Muscle of back (tissue), 11 donors: ENCODE data around the gene TMOD1. TPM values are rescaled to one million over a fixed set of nuclear protein-coding genes. Genes with fewer than 3 reads are reported as not detected.
A peak's percentile ranks its signal among the peaks of the same experiment; 100 is the strongest.
"Not testable (repeated sequence)": the region's sequence is repeated elsewhere in the genome, so short reads cannot be mapped to it uniquely, and the experiment has no call there.

Experiments
- DNase-seq, 3 donors: peaks; one replicate each; pipeline versions ENCODE4 v3.0.0 to v3.0.0-alpha.2; 2013
- polyA plus RNA-seq, 10 donors: library from polyadenylated mRNA; unstranded; fragments of 120-200 nt; gene quantifications; one replicate each; pipeline ENCODE4 v1.2.1, GENCODE V29; 2013; ENCODE audit not compliant: insufficient read length in 10 of 10

The TMOD1 gene
- polyA plus RNA-seq, 10 donors: 70.8 to 161 (median 128) TPM

DNA sequence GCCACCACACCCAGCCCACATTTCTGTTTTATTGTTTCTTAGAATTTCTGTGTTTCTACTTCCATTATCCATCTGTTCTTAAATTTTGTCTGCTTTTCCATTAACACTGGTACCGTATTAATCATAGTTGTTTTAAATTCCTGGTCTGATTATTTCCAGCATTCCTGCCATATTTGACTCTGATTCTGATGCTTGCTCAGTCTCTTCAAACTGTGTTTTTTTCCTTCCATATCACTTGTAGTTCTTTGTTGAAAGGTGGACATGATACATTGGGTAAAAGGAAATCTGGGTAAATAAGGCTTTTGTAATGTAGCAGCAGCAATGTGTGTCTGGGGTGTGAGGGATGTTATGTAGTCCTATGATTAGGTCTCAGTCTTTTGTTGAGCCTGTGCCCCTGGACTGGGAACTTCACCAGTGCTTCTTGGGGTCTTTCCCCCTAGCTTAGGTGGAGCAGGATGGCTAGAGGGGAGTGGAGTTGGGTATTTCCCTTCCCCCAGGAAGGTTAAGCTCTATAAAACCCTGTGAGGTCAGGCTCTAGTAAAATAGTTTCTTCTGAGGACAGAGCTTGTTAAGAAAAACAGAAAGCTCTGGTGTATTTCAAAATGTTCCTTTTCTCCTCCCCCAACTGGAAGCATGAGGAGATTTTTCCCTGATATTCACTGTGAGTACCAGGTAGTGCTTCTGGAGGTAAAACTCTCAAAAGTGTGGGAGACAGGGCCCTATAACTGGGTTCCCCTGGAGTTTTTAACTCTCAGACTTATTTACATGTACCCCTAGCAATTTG, 10.1 kb upstream of the TMOD1 start:
- no peak for DNase-seq

DNA sequence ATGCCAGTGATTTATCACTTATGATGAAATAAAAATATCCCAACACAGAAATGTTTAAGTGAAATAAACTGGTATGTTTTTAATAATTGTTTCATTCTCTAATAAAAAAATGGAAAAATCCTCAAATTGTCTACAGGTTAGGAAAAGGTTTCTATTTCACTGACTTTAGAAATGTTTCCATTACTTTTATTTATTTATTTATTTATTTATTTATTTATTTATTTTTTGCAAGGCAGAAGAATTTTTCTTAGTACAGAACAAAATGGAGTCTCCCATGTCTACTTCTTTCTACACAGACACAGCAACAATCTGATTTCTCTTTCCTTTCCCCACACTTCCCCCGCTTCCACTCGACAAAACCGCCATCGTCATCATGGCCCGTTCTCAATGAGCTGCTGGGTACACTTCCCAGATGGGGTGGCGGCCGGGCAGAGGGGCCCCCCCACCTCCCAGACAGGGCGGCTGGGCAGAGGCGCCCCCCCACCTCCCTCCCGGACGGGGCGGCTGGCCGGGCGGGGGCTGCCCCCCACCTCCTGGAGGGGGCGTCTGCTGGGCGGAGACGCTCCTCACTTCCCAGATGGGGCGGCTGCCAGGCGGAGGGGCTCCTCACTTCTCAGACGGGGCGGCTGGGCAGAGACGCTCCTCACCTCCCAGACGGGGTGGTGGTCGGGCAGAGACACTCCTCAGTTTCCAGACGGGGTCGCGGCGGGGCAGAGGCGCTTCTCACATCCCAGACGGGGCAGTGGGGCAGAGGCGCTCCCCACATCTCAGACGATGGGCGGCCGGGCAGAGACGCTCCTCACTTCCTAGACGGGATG, 3.7 kb upstream of the TMOD1 start:
- not testable (repeated sequence) for DNase-seq

DNA sequence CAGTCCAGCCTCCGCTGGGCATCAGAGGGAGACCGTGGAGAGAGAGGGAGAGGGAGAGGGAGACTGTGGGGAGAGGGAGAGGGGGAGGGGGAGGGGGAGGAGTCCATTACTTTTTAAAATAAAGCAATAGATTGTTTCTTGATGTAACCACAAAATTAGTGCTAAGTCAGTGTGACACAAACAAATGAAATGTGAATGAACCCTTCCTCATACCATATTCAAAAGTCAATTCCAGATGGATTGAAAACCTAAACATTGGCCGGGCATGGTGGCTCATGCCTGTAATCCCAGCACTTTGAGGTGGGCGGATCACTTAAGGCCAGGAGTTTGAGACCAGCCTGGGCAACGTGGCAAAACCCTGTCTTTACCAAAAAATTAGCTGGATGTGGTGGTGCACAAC, 2.6 kb upstream of the TMOD1 start:
- not testable (repeated sequence) for DNase-seq

DNA sequence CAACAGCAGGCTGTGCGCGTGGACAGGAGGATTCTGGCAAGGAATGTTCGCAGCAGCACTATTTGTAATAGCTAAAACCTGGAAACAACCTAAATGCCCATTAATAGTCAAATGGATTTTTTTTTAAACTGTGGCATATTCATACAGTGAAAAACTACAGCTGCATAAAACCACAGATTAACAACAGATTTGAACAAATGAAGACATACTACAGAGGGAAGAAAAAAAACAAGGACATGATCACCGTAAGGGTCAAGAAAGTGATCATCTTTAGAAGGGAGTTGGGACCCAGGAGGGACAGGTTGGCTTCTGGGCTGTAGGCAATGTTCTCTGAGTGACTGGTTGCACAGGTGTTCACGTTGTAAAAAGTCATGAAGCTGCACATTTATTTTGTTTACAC, 1.2 kb upstream of the TMOD1 start:
- no peak for DNase-seq

DNA sequence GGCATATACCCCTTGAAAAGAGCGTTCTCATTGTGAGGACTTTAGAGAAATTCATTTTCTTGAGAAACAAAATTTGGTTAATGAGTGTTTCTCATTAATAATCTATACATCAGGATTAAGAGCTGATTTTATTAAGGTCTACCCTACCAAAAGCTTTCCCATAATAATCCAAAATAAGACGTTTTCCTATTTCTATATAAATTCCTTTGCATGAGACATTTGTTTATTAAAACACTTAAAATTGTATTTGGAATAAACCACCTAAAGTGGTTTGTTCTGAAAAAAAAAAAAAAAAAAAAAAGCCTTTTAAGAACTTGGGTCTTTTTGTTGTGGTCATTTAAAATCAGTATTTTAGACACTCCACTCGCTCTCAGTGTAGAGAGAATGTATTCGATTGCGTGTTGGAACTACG, 695 bp upstream of the TMOD1 start:
- no peak for DNase-seq

DNA sequence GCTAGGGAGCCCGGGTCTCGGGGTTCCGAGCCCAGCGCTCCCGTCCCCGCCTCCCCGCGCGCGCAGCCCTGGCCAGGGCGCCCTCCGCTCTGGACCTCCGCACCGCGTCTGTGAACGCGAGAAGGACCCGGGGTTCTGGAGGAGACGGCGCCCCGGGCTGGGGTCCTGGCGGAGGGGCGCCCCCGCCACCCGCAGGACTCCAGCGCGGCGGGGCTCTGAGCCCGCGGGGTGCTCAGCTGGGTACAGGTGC, 431 bp downstream of the TMOD1 start:
- no peak for DNase-seq

DNA sequence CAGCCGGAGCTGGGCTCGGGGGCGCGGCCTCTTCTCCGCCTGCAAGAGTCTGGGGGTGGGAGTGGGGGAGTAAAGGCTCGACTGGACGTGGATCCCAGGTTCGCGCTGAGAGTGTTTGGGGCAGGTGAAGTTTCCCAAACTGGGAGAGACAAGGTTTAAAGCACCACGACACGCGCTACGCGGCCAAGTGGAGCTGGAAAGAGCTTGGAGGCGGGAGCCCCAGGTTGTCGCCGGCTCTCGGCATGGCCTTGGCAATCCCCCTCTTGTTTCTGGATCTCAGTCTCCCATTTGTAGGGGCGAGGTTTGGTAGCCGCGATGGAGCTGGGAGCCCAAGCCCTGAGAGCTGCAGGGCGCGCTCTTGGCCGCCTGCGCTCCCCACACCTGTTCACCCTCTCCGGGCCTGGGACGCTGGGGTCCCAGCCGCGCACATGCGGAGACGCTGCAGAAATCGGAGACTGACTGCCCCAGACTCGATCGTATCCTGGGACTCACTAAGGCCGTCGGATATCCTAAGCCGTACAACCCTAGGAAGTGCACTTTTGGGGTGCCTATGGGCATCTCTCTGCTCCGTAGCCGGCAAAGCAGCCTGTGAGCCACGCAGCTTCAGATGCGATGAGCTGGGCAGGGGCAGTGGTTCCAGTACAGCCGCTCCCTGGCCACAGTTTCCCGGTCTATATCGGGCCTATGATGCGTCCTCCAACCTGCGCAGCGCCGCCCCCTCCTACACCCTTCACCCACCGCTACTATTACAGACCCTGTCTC, 937 bp downstream of the TMOD1 start:
- DNase-seq: peak in 2 of 3 donors; percentile 16 to 29

DNA sequence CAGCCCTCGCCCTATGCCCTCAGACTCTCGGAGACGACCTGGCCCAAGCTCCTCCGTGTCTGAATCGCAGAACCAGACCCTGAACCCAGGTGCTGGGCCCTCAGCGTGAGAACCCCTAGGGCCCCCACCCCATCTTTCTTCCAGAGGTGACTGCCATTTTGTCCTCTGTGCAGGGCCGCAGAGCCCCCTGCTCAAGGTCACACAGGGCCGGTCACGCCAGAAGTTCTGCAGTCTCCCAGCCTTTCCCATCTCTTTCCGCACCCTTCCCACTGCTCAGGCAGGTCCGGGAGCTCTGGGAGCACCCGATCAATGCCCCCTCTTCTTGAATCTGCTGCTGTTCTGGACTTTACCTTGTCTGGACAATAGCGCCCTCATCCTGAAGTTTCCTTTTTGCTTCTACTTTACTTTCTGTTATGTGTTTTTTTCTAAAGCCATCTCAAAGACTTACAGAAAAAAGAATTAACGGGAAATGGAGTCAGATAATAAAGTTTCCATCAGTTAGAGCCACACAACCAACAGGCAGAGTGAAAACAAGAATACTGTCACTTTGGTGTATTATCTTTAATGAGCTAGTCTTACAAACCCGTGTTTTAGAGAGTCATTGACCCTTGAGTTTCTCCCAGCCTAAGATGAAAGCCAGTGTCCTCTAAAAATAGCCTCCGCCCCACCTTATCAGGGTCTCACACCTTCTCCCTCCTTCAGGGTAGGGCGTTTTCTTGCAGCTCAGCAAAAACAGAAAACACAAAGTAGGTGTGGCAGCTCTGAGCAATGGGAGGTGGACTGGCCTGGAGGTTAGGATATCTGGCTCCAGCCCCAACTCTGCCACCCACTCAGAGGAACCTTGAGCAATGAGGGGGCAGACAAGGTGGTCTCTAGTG, 1.8 kb downstream of the TMOD1 start:
- no peak for DNase-seq

DNA sequence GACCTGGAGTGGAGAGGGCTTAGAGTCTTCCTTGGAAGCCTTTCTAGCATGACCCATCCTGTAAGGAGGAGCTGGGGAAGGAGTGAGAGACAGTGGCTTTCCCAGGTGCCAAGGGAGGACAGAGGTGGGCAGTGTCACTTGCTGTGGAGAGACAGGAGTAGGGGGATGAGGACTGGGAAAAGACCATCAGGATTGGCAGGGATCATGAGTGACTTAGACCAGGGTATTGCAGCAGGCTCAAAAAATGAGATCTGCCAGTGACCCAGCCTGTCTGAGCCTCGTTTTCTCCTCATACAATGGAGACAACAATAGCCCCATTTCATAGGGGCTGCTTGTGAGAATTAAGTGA, 2.4 kb downstream of the TMOD1 start:
- DNase-seq: no peak

DNA sequence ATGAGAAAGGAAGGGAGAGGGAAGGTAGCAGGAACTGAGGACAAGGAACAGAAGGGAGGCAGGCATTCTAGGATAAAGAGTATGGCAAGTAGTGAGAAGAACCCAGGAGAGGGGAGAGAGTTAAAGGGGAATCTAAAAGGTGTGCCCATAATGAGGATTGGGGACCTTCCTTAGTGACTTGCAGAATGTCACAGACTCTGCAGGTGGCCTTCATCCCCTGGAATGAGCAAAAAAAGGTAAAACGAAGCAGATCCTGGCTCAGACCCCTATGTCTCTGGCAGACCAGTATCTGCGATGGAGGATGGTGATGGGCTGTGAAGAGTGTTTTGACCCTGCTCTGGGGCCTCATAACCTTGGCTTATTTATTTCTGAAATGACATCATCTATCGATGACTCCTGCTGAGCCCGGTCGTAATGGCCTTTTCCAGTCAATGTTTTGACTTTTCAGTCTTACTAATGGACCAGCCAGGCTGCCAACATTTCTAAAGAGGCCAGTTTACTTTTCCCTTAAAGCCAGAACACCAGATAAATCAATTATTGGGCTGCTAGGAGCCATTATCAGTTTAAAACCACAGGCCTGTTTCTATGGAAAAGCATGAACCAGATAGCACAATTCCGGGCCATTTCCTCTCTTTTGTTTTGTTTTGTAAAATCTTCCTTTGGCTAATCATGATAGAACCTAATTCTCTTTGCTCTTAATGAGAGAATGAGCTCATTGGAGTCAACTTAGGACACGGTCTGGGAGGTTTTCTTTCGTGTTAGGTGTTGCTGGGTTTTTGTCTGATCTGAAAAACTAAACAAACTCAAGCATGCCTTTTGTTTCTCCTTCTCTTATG, 3.1 kb downstream of the TMOD1 start:
- no peak for DNase-seq

DNA sequence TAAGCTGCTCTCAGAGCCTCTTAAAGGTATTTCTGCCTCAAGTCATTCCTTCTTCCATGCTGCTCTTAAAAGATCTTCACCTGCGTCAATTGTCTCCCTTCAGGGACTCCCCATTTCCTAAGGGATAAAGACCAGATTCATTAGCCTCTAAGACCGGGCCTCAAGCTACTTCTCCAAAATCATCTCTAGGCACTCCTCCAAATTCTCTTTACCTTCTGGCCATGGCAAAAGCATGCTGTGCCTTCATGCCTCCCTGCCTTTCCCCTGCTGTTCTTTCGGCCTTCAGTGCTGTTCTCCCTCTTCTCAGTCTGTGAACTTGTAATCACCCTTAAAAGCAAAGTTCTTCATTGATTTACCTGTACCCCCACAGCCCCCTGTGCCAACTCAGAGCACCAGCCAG, 4.4 kb downstream of the TMOD1 start:
- no peak for DNase-seq

DNA sequence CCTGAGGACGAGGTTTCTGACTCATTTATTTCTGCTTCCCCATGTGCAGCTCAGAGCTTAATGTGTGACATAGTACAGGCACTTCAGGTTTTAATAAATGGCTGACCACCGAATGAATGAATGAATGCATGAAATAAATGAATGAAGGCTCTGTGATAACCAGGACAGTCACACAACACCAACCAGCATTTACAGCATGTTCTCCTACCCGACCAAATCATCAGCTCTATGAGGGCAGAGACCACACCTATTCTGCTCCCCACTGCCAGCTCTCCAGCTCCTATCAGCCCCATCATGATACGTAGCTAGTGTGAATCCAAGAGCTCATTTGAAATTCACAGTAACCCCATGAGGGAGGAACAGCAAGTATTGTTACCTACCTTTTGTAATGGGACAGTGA, 4.8 kb downstream of the TMOD1 start:
- DNase-seq: no peak

DNA sequence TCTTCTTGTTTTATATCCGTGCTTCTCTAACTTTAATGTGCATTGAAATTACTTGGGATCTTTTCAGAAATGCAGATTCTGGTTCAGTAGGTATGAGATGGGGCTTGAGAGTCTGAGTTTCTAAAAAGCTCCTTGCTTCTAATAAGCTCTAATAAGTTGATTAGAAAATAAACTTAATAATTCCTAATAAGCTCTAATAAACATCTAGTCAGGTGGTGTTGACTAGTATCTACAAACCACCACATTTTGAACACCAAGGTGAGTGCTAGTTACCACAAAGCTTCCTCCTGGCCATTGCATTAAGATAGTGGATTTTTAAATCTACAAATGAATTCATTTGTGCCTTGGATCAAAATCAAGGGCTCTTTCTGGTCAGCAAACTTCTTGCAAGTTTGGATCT, 5.3 kb downstream of the TMOD1 start:
- no peak for DNase-seq

DNA sequence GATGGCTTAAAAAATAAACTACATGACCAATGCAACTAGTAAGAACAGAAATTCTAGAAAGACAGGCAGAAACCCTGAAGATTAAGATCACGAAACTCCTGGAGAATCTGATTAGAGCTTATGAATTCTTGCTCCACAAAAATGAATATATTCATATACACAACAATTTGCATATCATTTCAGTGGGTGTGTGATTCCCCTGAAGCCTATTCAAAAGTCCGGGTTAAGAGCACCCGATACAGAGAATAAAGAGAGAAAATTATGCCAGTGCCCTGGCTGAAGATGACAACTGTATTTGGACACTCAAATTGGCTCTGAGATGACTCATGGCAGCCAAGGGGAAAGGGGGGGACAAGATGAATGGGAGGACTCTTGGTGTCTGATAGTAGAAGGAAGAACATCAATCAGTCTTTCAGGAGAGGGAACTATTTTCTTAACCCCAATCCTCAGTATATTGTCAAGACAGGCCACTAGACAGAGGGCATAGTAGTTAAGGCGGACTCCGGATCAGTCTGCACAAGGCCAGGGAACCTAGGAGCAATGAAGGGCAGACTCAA, 6.0 kb downstream of the TMOD1 start:
- DNase-seq: no peak

DNA sequence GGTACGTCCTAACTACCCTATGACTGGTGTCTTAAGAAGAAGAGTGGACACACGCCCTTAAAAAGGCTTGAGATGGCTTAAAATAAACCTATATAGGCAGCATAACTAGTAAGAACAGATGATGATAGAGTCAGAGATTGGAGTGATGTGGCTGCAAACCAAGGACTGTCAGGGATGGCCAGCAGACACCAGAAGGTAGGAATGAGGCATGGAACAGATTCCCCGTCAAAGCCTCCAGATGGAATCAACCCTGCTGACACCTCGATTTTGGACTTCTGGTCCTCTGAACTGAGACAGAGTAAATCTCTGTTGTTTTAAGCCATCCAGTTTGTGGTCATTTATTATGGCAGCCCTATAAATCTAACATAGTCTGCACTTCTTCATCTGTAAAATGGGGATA, 7.4 kb downstream of the TMOD1 start:
- no peak for DNase-seq

DNA sequence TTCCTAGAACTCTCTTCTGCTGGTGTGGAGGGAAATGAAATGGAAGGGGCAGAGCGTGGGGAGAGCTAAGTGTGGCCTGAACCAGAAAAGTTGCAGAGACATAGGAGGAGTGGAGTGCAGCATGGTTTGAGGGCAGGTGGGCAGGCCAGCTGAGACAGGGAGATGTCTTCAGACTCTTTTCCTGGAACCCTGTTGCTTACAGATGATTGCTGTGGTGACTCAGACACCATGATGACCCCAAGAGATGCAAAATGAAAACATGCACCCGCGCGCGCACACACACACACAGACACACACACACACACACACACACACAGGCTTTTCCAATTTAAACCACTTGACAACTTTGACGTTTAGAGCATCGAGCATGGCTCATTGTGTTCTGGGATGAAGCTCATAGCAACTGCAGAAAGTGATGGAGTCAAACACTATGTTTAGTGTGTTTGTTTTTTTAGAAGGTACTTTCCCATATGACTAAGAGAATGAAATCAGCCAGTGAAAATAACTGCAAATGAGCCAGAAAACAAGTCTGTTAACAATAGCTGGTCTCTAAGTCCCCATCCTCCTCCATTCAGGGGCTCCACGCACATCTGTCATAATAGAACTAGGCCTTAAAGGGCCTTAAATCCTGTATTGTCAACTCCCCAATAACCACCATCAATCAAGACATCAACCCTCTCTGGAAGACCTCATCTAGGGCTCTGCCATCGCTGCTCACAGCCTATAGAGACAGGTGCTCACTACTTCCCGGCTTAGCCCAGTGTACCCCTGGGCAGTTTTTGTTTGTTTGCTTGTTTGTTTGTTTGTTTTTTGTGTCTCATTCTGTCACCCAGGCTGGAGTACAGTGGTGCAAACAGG, 9.6 kb downstream of the TMOD1 start:
- DNase-seq: no peak

DNA sequence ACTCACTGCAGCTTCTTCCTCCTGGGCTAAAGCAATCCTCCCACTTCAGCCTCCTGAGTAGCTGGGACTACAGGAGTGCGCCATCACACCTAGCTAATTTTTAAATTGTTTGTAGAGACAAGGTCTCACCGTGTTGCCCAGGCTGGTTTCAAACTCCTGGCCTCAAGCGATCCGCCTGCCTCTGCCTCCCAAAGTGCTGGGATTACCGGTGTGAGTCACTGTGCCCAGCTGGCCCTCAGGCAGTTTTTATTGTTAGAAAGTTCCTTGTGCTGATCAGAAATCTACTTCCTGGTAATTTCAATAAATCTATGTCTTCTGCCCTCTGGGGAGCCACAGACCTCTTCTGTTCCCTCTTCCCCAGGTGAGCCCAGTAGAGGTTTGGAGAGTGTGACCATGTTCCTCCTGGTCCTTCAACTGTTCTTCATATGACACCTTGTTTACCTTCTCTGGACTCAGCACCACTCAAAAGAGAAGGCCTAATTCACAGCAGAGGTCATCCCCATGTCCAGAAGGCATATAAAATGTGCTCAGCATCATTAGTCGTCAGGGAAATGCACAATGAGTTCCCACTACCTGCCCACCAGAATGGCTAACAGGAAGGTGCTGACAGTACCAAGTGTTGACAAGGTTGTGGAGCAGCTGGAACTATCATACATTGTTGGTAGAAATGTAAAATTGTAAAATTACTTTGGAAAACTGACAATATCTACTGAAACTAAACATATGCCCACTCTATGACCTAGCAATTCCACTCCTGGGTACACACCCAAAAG, 10.4 kb downstream of the TMOD1 start:
- DNase-seq: no peak

DNA sequence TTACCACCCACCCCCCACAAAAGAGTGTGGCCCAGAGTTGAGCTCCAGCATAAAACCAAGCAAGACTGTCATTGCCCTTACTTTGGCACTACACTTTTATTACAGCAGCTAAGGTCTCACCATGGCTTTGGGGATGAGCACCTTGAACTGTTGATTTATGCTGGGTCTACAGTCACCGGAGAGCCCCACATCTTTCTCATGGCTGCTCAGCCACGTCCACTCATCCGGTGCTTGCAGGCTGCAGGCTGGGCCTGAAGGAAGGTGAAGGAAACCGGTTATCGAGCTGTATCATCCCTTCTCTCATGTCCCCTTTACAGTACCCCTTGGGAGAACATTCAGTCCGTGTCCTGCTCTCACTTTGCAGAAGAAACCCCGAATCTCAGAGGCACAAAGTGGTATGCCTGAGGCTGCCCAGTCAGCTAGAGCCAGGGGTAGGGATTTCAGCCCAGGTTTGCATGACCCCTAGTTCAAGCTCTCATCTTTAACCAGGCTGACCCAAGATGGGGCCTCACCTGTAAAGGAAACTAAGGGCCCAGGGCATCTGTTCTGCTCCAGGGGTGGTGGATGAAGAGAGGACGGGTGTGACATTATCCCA, 11.6 kb downstream of the TMOD1 start:
- DNase-seq: no peak
